Fibroblast of lung (primary cell): Measurements from ENCODE around the gene DUSP8. TPM values are rescaled to one million over a fixed set of nuclear protein-coding genes. Genes with fewer than 3 reads are reported as not detected.

Experiments used
- DNase-seq, 2 donors: peaks; one replicate each; pipeline versions ENCODE4 v3.0.0 to v3.0.0-alpha.2; 2010; ENCODE audit warnings: low read depth in 2 of 2
- H2AFZ ChIP-seq: 2 replicates; pipeline ENCODE4 v1.5.1; 2012; ENCODE audit warnings: low read length, control low read depth, inconsistent platforms
- H3K27ac ChIP-seq: 2 replicates; pipeline ENCODE4 v1.5.1; 2011; ENCODE audit warnings: low read length, control low read depth; ENCODE audit not compliant: insufficient read depth
- H3K27me3 ChIP-seq: 2 replicates; pipeline ENCODE4 v1.5.1; 2011; ENCODE audit warnings: mild to moderate bottlenecking, low read length; ENCODE audit not compliant: control insufficient read depth, insufficient read depth
- H3K36me3 ChIP-seq: 2 replicates; pipeline ENCODE4 v1.5.1; 2011; ENCODE audit warnings: low read length; ENCODE audit not compliant: control insufficient read depth, insufficient read depth
- H3K4me1 ChIP-seq: 2 replicates; pipeline ENCODE4 v1.5.1; 2011; ENCODE audit warnings: low read length; ENCODE audit not compliant: control insufficient read depth, insufficient read depth; ENCODE audit errors: extremely low read depth
- H3K4me2 ChIP-seq: 2 replicates; pipeline ENCODE4 v1.5.1; 2011; ENCODE audit warnings: low read length, control low read depth; ENCODE audit not compliant: insufficient read depth; ENCODE audit errors: extremely low read depth
- H3K4me3 ChIP-seq, 4 experiments: fragments of 200-600 bp in 1 of 4; sonication (generic) in 1 of 4; replicated peaks in 1 of 4; 2 replicates each; pipeline ENCODE4 v1.5.1; 2011 to 2016; ENCODE audit warnings: low read length in 4 of 4, low read depth in 3 of 4, mild to moderate bottlenecking in 3 of 4, control low read depth in 2 of 4, inconsistent platforms in 1 of 4, mixed read lengths in 1 of 4; ENCODE audit not compliant: insufficient read depth in 1 of 4; ENCODE audit errors: control extremely low read depth in 1 of 4
- H3K79me2 ChIP-seq: 2 replicates; pipeline ENCODE4 v1.5.1; 2012; ENCODE audit warnings: mild to moderate bottlenecking, low read length, inconsistent platforms; ENCODE audit not compliant: control insufficient read depth, insufficient read depth
- H3K9ac ChIP-seq: 2 replicates; pipeline ENCODE4 v1.5.1; 2011; ENCODE audit warnings: mild to moderate bottlenecking, low read length, control low read depth; ENCODE audit not compliant: insufficient read depth
- H3K9me3 ChIP-seq: 2 replicates; pipeline ENCODE4 v1.5.1; 2012; ENCODE audit warnings: low read depth, low read length; ENCODE audit not compliant: control insufficient read depth, insufficient read depth
- H4K20me1 ChIP-seq: 2 replicates; pipeline ENCODE4 v1.5.1; 2011; ENCODE audit warnings: low read length; ENCODE audit not compliant: control insufficient read depth, insufficient read depth; ENCODE audit errors: extremely low read depth
- EZH2 ChIP-seq: IDR thresholded peaks from 2 replicates; pipeline ENCODE4 v1.5.1; 2012; ENCODE audit warnings: low read length, control low read depth, mild to moderate bottlenecking; ENCODE audit errors: missing control alignments
- polyA plus RNA-seq, 2 donors: library from polyadenylated mRNA; depleted of rRNA in 1 of 2; stranded (reverse) in 1 of 2; unstranded in 1 of 2; fragments of >200 nt; gene quantifications; 2 replicates each; pipeline ENCODE4 v1.2.1, GENCODE V29; 2011 to 2012; ENCODE audit warnings: missing spikeins in 1 of 2
- total RNA-seq: library from RNA; depleted of rRNA; stranded (reverse); fragments of >200 nt; gene quantifications from 2 replicates; pipeline ENCODE4 v1.2.1, GENCODE V29; 2014
- TF ChIP-seq, protein P1 (sequence below), 2 donors: IDR thresholded peaks in 1 of 2; conservative IDR thresholded peaks in 1 of 2; 1 replicate in 1 of 2; 2 replicates in 1 of 2; pipeline ENCODE4 v1.5.1; 2011 to 2012; ENCODE audit warnings: low read length in 2 of 2, control low read depth in 1 of 2, inconsistent platforms in 1 of 2, low read depth in 1 of 2, mild to moderate bottlenecking in 1 of 2

DUSP8 gene
- total and polyA plus RNA-seq, 2 donors (not counting 1 experiment from before 2014, with no cell fraction given), result 0.62 to 0.66 TPM

DNA sequence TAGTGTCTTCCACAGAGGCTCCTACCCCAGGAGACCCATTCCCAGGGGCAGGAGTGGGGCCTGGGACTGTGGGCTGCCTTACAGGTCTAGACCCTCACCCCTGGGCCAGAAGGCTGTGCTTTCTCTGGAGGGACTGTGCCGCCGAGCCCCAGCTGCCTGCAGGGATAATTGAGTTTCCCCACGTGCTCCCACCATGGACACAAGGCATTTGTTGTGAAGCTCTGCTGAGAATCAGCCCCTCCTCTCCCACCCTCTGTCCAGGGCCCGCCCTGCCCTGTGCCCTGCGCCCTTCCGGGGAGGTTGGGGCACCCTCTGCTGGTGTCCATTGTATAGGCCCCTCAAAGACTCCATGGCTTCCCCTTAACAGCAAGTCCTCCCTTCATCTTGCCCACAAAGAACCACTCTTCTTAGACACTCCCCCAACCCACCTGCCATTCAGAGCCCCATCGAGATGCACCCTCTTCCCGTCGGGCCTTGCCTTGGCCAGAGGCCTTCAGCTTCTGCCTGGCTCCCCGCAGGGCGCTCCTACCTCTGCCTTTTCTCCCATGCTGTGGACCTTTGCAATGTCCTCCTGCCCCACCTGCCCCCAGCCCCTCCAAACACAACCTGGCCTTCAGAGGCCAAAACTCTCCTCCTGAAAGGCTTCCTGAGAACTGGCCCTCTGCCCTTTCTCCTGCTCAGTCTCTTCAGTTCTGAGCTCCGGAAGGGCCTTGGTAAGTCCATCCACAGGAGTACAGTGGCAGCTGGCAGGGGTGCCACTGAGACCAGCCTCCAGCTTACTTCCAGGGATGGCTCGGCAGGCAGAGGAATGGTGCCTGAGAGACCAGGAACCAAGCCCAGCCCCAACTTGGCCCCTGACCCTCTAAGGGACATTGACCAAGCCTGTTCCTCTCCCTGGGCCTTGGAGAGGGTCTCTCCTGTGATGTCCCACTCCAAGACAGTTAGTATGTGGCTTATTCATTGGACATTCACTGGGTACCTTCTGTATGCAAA, 22.4 kb downstream of the DUSP8 start:
- Histone ChIP-seq H3K9me3 (no peaks in the 10 kb centered on the region), H2AFZ (no peak overlapping the region), H3K79me2 (no peaks in the 10 kb centered on the region), H3K4me2 (no peak overlapping the region), H3K4me3 (no peak overlapping the region), H3K4me1 (no peaks in the 10 kb centered on the region), H3K27ac (no peak overlapping the region), H3K9ac (no peak overlapping the region), H3K36me3 (no peaks in the 10 kb centered on the region), H4K20me1 (no peaks in the 10 kb centered on the region), H3K27me3 (peaks cover 13% of the 10 kb centered on the region)
- TF ChIP-seq EZH2, result no peak
- TF ChIP-seq, protein P1, sequence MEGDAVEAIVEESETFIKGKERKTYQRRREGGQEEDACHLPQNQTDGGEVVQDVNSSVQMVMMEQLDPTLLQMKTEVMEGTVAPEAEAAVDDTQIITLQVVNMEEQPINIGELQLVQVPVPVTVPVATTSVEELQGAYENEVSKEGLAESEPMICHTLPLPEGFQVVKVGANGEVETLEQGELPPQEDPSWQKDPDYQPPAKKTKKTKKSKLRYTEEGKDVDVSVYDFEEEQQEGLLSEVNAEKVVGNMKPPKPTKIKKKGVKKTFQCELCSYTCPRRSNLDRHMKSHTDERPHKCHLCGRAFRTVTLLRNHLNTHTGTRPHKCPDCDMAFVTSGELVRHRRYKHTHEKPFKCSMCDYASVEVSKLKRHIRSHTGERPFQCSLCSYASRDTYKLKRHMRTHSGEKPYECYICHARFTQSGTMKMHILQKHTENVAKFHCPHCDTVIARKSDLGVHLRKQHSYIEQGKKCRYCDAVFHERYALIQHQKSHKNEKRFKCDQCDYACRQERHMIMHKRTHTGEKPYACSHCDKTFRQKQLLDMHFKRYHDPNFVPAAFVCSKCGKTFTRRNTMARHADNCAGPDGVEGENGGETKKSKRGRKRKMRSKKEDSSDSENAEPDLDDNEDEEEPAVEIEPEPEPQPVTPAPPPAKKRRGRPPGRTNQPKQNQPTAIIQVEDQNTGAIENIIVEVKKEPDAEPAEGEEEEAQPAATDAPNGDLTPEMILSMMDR (conservative IDR thresholded peaks at IDR 0.05 in 1 of 2, IDR thresholded peaks at IDR 0.05 in 1 of 2; ENCODE audit: low read depth in 1 of 2, low read length in 2 of 2), result no peak
- DNase-seq, result no peak

DNA sequence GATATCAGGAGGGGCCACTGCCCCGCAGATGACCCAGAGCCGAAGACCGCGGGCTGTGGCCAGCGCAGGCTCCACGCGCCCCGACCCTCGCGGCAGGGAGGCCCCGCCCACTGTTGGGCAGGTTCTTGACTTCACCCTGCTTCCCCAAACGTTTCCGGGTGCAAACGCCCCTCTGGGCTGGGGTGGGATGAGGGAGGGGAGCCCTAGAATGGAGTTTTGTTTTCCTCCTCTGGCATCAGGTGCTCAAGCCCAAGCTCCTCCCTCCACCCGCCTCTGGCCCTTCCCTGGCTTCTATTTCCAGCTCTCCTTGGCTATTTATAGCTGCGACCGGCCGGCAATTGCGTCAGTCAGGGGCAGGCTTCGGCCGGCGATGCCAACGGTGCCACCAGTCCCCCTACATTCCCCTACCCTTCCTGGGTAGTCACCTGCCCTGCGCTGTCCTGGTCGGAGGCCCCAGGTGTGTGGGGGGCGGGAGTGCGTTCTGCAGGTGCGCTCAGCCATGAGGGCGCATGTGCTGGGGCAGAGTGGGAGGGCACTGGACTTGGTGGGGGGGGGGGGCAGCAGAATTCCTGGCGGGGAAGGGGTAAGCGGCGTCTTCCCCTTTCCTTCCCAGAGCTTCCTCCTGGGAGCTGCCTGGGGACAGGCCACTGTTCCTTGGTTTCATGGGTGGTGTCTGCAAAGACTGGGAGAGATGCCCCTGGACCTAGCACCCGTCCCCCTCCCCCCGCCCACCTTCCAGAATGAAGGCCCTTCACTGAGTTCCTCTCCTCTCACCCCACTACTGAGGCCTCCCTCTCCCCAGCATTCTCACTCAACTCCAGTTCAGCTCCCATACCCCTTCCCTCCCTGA, 23.6 kb downstream of the DUSP8 start:
- no peaks in the 10 kb centered on the region for H3K36me3 ChIP-seq
- TF ChIP-seq EZH2, result no peak
- TF ChIP-seq, protein P1 (conservative IDR thresholded peaks at IDR 0.05 in 1 of 2, IDR thresholded peaks at IDR 0.05 in 1 of 2; ENCODE audit: low read depth in 1 of 2, low read length in 2 of 2), result no peak
- H2AFZ ChIP-seq, result no peak overlapping the region
- H3K27ac ChIP-seq, result no peak overlapping the region
- no peaks in the 10 kb centered on the region for H3K4me1 ChIP-seq
- H3K9me3 ChIP-seq, result no peaks in the 10 kb centered on the region
- H3K79me2 ChIP-seq, result no peaks in the 10 kb centered on the region
- peak overlapping the region; percentile 51 for H3K4me2 ChIP-seq
- DNase-seq, result peak; percentile 37 to 50
- no peak overlapping the region for H3K9ac ChIP-seq
- H3K4me3 ChIP-seq, result no peak overlapping the region
- H4K20me1 ChIP-seq, result no peaks in the 10 kb centered on the region
- peaks cover 13% of the 10 kb centered on the region for H3K27me3 ChIP-seq
